Muscle of leg (tissue), 16 donors: Measurements from ENCODE around the gene AKR1C1. TPM values are rescaled to one million over a fixed set of nuclear protein-coding genes. Genes with fewer than 3 reads are reported as not detected.
"Not testable (repeated sequence)": the region's sequence is repeated elsewhere in the genome, so short reads cannot be mapped to it uniquely, and the experiment has no call there.

Experiments
- DNase-seq: peaks from one replicate; pipeline ENCODE4 v3.0.0; 2013
- H3K27ac ChIP-seq: one replicate; pipeline ENCODE4 v1.5.1; 2013; ENCODE audit warnings: mild to moderate bottlenecking, low read length, control low read depth
- H3K27me3 ChIP-seq: one replicate; pipeline ENCODE4 v1.6.1; 2013; ENCODE audit warnings: low read length; ENCODE audit not compliant: control insufficient read depth, insufficient read depth
- H3K36me3 ChIP-seq: one replicate; pipeline ENCODE4 v1.6.1; 2013; ENCODE audit warnings: low read length; ENCODE audit not compliant: control insufficient read depth, insufficient read depth
- H3K4me1 ChIP-seq: one replicate; pipeline ENCODE4 v1.6.1; 2013; ENCODE audit warnings: low read length; ENCODE audit not compliant: control insufficient read depth, insufficient read depth
- H3K4me3 ChIP-seq: one replicate; pipeline ENCODE4 v1.5.1; 2013; ENCODE audit warnings: low read length, control low read depth
- H3K9me3 ChIP-seq: replicated peaks from 2 replicates; pipeline ENCODE4 v1.6.1; 2013; ENCODE audit warnings: low read depth, low read length; ENCODE audit not compliant: control insufficient read depth
- WGBS: methylation state at CpG from one replicate; pipeline ENCODE4 v1.1.5; 2013; ENCODE audit warnings: missing lambda C conversion rate; ENCODE audit not compliant: insufficient coverage; 5-methylcytosine and 5-hydroxymethylcytosine counted together
- long read RNA-seq, 11 donors: transcript quantifications; one replicate each; lab custom pipeline, GENCODE V29; 2026
- polyA plus RNA-seq, 8 donors: library from polyadenylated mRNA; unstranded; fragments of 120-200 nt; gene quantifications; one replicate each; pipeline versions ENCODE4 v1.2.1 to v1.2.3, GENCODE V29; 2013; ENCODE audit warnings: inconsistent platforms in 1 of 8, low replicate concordance in 1 of 8; ENCODE audit not compliant: insufficient read length in 8 of 8, insufficient read depth in 1 of 8
- total RNA-seq: library from RNA; stranded (reverse); fragments of 120-200 nt; gene quantifications from one replicate; pipeline ENCODE4 v1.2.4, GENCODE V29; 2013

Gene AKR1C1
- total RNA-seq (6.5 TPM), polyA plus RNA-seq (10 to 100 TPM in 6 of 8 donors, 1 to 10 TPM in 2; 6.6 to 13.2 (median 10.6) TPM)
- long read RNA-seq, donor 1, full-length matches to known transcripts: 1 of 1 reads
- long read RNA-seq, donor 1, partial matches to known transcripts: 0 of 1 reads
- long read RNA-seq, donor 1, other reads (novel, unspliced or antisense): 0 of 1 reads
- long read RNA-seq, donor 2, full-length matches to known transcripts: 1 of 1 reads
- long read RNA-seq, donor 2, partial matches to known transcripts: 0 of 1 reads
- long read RNA-seq, donor 2, other reads (novel, unspliced or antisense): 0 of 1 reads
- long read RNA-seq, donor 3, full-length matches to known transcripts: 1 of 1 reads
- long read RNA-seq, donor 3, partial matches to known transcripts: 0 of 1 reads
- long read RNA-seq, donor 3, other reads (novel, unspliced or antisense): 0 of 1 reads
- long read RNA-seq, donor 4: 0 reads
- long read RNA-seq, donor 5, full-length matches to known transcripts: 3 of 3 reads
- long read RNA-seq, donor 5, partial matches to known transcripts: 0 of 3 reads
- long read RNA-seq, donor 5, other reads (novel, unspliced or antisense): 0 of 3 reads
- long read RNA-seq, donor 6, full-length matches to known transcripts: 6 of 6 reads
- long read RNA-seq, donor 6, partial matches to known transcripts: 0 of 6 reads
- long read RNA-seq, donor 6, other reads (novel, unspliced or antisense): 0 of 6 reads
- long read RNA-seq, donor 7, full-length matches to known transcripts: 2 of 8 reads
- long read RNA-seq, donor 7, partial matches to known transcripts: 6 of 8 reads
- long read RNA-seq, donor 7, other reads (novel, unspliced or antisense): 0 of 8 reads
- long read RNA-seq, donor 8: 0 reads
- long read RNA-seq, donor 9, full-length matches to known transcripts: 1 of 1 reads
- long read RNA-seq, donor 9, partial matches to known transcripts: 0 of 1 reads
- long read RNA-seq, donor 9, other reads (novel, unspliced or antisense): 0 of 1 reads
- long read RNA-seq, donor 10, full-length matches to known transcripts: 3 of 3 reads
- long read RNA-seq, donor 10, partial matches to known transcripts: 0 of 3 reads
- long read RNA-seq, donor 10, other reads (novel, unspliced or antisense): 0 of 3 reads
- long read RNA-seq, donor 11, full-length matches to known transcripts: 3 of 3 reads
- long read RNA-seq, donor 11, partial matches to known transcripts: 0 of 3 reads
- long read RNA-seq, donor 11, other reads (novel, unspliced or antisense): 0 of 3 reads

DNA sequence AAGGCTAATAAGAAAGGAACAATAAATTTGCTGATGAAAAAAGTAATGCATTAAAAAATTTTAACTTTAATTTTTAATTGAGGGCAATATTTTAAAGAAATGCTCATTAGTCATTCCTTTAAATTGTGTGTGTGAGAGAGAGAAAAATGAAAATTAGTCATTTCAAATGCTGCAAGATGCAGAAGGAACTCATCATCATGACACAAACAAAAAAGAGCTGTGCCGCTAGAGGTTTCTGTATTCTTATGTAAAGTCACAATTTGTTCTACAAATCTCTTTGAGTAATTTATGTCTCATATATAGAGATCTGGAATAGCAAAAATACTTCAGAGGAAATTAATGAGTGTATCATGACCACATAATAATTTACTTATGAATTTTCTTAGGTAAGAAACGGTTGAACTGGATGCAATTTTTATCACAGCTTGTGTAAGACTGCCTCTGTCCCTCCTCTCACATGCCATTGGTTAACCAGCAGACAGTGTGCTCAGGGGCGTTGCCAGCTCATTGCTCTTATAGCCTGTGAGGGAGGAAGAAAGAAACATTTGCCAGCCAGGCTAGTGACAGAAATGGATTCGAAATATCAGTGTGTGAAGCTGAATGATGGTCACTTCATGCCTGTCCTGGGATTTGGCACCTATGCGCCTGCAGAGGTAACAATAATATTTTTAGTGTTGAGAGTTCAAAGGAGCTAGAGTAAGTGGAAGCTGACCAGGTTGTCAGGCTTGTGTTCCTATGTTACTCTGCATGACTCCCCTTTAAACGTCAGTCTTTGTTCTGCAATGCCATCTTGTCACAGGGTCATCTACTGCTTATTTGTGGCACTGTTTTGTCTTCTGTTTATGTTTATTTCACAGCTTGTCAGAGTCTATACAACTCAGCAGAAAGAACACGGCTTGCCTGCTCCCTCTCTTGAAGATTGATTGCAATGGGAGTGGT lies at the start of gene AKR1C1:
TSS of gene AKR1C1 (plus strand) at position 540 of the 939 bp plus-strand sequence. CDS start at position 570, 30 bp downstream.
- not testable (repeated sequence) for H3K27me3 ChIP-seq, DNase-seq, H3K4me1 ChIP-seq, H3K27ac ChIP-seq, H3K36me3 ChIP-seq, H3K9me3 ChIP-seq, H3K4me3 ChIP-seq
- WGBS: no CpG with 5 or more reads among the region's 7 CpGs

DNA sequence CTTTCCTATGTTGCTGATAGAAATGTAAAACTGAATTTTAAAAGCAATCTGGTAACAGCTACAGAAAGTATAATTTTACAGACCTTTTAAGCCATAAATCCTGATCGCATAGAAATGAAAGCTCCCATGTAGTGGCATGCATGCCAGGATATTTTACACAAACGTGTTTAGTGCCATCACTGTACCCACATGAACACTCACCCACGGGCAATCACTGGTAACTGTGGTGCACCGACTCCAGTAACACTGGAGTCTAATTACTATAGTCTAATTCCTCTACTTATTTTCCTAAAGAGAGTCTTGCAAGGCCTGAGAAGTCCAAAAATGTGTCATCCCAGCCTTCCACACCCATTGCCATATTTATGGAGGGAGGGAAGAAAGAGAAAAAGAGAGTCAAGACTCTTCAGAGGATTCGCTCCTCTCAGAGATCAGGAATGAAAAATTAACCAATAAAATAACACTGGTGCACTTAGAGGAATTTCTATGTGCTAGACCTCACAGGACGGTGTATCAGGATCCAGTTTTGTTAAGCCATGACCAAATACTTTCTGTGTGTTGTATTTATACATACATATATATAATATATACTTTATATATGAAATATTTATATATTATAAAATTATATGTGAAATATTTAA lies 48.9 kb upstream of the AKR1C1 start:
- no peak for DNase-seq
- WGBS: 64% methylated on average over 3 of the region's 6 CpGs
- no peaks in the 10 kb centered on the region for H3K4me1 ChIP-seq
- no peaks in the 10 kb centered on the region for H3K9me3 ChIP-seq
- H3K27ac ChIP-seq: no peak overlapping the region
- H3K27me3 ChIP-seq: no peaks in the 10 kb centered on the region
- H3K4me3 ChIP-seq: no peak overlapping the region
- no peaks in the 10 kb centered on the region for H3K36me3 ChIP-seq

DNA sequence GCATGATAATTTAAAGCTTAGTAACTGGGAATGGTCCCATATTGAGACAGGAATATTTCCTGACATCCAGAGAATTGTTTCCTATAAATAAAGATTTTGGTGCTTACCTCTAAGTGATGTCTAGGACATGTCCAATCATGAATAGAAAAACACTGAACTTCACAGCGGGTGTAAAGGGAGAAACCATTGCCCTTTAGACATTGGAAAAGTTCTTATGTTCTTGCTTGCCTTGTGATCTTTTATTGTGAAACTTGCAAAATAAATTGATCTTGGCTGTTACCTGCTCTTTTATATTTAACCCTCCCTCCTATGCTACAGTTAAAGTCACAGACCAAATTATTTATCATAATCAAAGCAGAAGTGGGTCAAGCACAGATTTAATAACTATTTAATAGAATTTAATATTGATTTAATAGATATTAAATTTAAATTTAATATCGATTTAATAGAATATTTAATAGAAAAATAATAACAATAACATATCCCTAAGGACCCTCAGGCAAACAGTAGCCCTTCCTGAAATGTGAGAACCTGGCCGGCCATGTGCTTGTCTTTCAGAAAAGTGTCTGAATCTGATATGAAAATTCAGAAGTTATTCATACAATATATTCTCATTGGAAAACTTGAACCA lies 47.0 kb upstream of the AKR1C1 start:
- Histone ChIP-seq H3K4me1 (no peaks in the 10 kb centered on the region), H3K9me3 (no peaks in the 10 kb centered on the region), H3K27ac (no peak overlapping the region), H3K36me3 (no peaks in the 10 kb centered on the region), H3K27me3 (no peaks in the 10 kb centered on the region), H3K4me3 (no peak overlapping the region)
- no peak for DNase-seq
- no CpG with 5 or more reads among the region's 3 CpGs for WGBS

- WGBS: no CpG with 5 or more reads among the region's 1 CpG
- no peak overlapping the region for H3K27ac ChIP-seq
- H3K27me3 ChIP-seq: no peaks in the 10 kb centered on the region
- H3K9me3 ChIP-seq: no peaks in the 10 kb centered on the region
- no peaks in the 10 kb centered on the region for H3K4me1 ChIP-seq
- no peak overlapping the region for H3K4me3 ChIP-seq
- no peaks in the 10 kb centered on the region for H3K36me3 ChIP-seq
- DNase-seq: no peak
Observed at GRCh38 chr10:4918236-4918635, 45.0 kb upstream of the AKR1C1 start.

GRCh38 chr10:4924482-4924881 lies 38.7 kb upstream of the AKR1C1 start:
- H3K4me3 ChIP-seq, H3K36me3 ChIP-seq, DNase-seq, H3K27me3 ChIP-seq, H3K9me3 ChIP-seq, H3K4me1 ChIP-seq, H3K27ac ChIP-seq: not testable (repeated sequence)

DNA sequence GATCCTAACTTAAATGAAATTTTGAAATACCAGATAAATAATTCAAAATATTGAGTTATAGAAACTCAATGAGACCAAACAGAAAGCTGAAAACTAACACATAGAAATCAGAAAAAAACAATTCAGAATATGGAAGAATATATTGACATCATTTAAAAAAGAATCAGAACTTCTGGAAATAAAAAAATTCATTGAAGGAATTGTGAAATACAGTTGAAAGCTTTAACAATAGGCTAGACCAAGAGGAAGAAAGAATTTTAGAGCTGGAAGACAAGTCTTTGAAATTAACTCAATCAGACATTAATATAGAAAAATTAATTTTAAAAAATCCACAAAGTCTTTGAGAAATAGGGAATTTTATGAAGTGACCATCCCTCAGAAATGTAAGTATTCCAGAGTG lies 36.8 kb upstream of the AKR1C1 start:
- no peak overlapping the region for H3K27ac ChIP-seq
- no peak for DNase-seq
- peaks cover 5% of the 10 kb centered on the region for H3K9me3 ChIP-seq
- H3K36me3 ChIP-seq: no peaks in the 10 kb centered on the region
- no peak overlapping the region for H3K4me3 ChIP-seq
- no peaks in the 10 kb centered on the region for H3K4me1 ChIP-seq
- H3K27me3 ChIP-seq: no peaks in the 10 kb centered on the region

DNA sequence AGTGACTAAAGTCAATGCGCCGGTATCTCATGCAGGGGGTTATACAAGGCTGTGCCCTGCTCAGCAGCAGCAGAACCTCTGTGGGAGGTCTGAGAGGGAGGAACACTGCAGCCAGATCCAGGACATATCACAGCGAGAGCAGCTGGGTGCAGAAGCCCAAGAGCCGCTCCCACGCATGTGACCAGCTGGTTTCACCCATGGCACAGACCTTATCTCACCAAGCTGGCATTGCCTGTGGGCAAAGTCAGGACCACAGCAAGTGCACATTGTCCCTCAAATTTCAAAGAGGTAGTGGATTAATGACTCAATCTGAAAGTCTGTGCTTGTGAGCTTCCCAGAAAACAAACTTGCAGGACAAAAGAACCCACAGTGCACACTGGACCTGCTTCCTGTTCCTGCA lies 31.6 kb upstream of the AKR1C1 start:
- H3K27ac ChIP-seq: no peak overlapping the region
- no peak overlapping the region for H3K4me3 ChIP-seq
- no peaks in the 10 kb centered on the region for H3K9me3 ChIP-seq
- no peaks in the 10 kb centered on the region for H3K4me1 ChIP-seq
- H3K27me3 ChIP-seq: no peaks in the 10 kb centered on the region
- WGBS: 90% methylated on average over 2 of the region's 5 CpGs
- no peaks in the 10 kb centered on the region for H3K36me3 ChIP-seq
- DNase-seq: no peak

- no peak for DNase-seq
- Histone ChIP-seq H3K9me3 (no peaks in the 10 kb centered on the region), H3K36me3 (no peaks in the 10 kb centered on the region), H3K4me3 (no peak overlapping the region), H3K27ac (no peak overlapping the region), H3K27me3 (no peaks in the 10 kb centered on the region), H3K4me1 (no peaks in the 10 kb centered on the region)
- 84% methylated on average over 5 of the region's 7 CpGs for WGBS
Observed at GRCh38 chr10:4934391-4934987, 28.7 kb upstream of the AKR1C1 start.
